ENCODE measurements around the gene CTSV. TPM values are rescaled to one million over a fixed set of nuclear protein-coding genes. Genes with fewer than 3 reads are reported as not detected.
"Not testable (repeated sequence)": the region's sequence is repeated elsewhere in the genome, so short reads cannot be mapped to it uniquely, and the experiment has no call there.

The CTSV gene
- 0.86 TPM for polyA plus RNA-seq (2013, experiment 1 of 2)
- polyA plus RNA-seq (2013, experiment 2 of 2), result 0.63 TPM

- no peaks in the 10 kb centered on the region for H3K9me3 ChIP-seq (ENCODE audit: control insufficient read depth, low read length)
- peak within 1 kb of the TSS; percentile 84 for H2AFZ ChIP-seq (ENCODE audit: low read depth, low read length)
- H4K8ac ChIP-seq (ENCODE audit: low read length), result no peak within 1 kb of the TSS
- no peak within 1 kb of the TSS for H2BK120ac ChIP-seq (ENCODE audit: low read depth, low read length)
- H3K27ac ChIP-seq (ENCODE audit: low read length, poor library complexity, severe bottlenecking), result peak within 1 kb of the TSS; percentile 36
- H3K4me3 ChIP-seq (ENCODE audit: insufficient read depth in 1 of 2, low read depth in 1 of 2, low read length in 2 of 2), result peak within 1 kb of the TSS; percentile 62 to 85
- DNase-seq, result peak; percentile 84
- peaks cover 4% of the 10 kb centered on the region for H3K4me1 ChIP-seq (ENCODE audit: control insufficient read depth, insufficient read depth, low read depth, low read length)
- no peaks in the 10 kb centered on the region for H3K79me1 ChIP-seq (replicated peaks; ENCODE audit: low read length, poor library complexity, severe bottlenecking)
- H4K91ac ChIP-seq (ENCODE audit: low read length), result no peak within 1 kb of the TSS
- no peak within 1 kb of the TSS for H3K14ac ChIP-seq (ENCODE audit: low read length in 2 of 2)
- peak within 1 kb of the TSS; percentile 83 for H3K9ac ChIP-seq (ENCODE audit: low read length)
- H3K4me2 ChIP-seq (ENCODE audit: low read length, poor library complexity, severe bottlenecking), result peak within 1 kb of the TSS; percentile 93
- H2BK12ac ChIP-seq (ENCODE audit: low read length in 2 of 2), result no peak within 1 kb of the TSS
- H3K27me3 ChIP-seq (ENCODE audit: control insufficient read depth in 1 of 2, insufficient read depth in 1 of 2, low read length in 2 of 2), result peaks cover 12 to 30% of the 10 kb centered on the region in 2 experiments
- H3K18ac ChIP-seq (ENCODE audit: low read depth in 1 of 2, low read length in 2 of 2), result peak within 1 kb of the TSS in 1 of 2 experiments; percentile 3
- H2BK15ac ChIP-seq (ENCODE audit: low read depth, poor library complexity, severe bottlenecking), result no peak within 1 kb of the TSS
- WGBS, result under 1% methylated on average over 76 of the region's 80 CpGs
- no peak within 1 kb of the TSS for H2BK5ac ChIP-seq (ENCODE audit: low read depth, low read length, poor library complexity, severe bottlenecking)
- no peaks in the 10 kb centered on the region for H3K36me3 ChIP-seq (ENCODE audit: control insufficient read depth in 1 of 2, insufficient read depth in 2 of 2, low read depth in 1 of 2, low read length in 2 of 2)
- H3K23ac ChIP-seq (ENCODE audit: low read length in 2 of 2), result no peak within 1 kb of the TSS
- H3K4ac ChIP-seq (ENCODE audit: low read depth in 1 of 2, low read length in 2 of 2), result no peak within 1 kb of the TSS
- H2AK5ac ChIP-seq (ENCODE audit: low read length, severe bottlenecking), result no peak within 1 kb of the TSS
These were observed at the start of gene CTSV for GRCh38 chr9:97038611-97039513. Gene CTSV (minus strand): TSS chr9:97039142. CDS start chr9:97038043, 1,099 bp downstream.

GRCh38 chr9:97087668-97088215 is 48.8 kb upstream of the CTSV start:
- not testable (repeated sequence) for H3K14ac ChIP-seq (ENCODE audit: low read length in 2 of 2); H3K27me3 ChIP-seq (ENCODE audit: control insufficient read depth in 1 of 2, insufficient read depth in 1 of 2, low read length in 2 of 2); H4K91ac ChIP-seq (ENCODE audit: low read length); H2BK5ac ChIP-seq (ENCODE audit: low read depth, low read length, poor library complexity, severe bottlenecking); H3K9ac ChIP-seq (ENCODE audit: low read length); H2BK120ac ChIP-seq (ENCODE audit: low read depth, low read length); H3K36me3 ChIP-seq (ENCODE audit: control insufficient read depth in 1 of 2, insufficient read depth in 2 of 2, low read depth in 1 of 2, low read length in 2 of 2); H2BK12ac ChIP-seq (ENCODE audit: low read length in 2 of 2); H3K23ac ChIP-seq (ENCODE audit: low read length in 2 of 2); H3K79me1 ChIP-seq (replicated peaks; ENCODE audit: low read length, poor library complexity, severe bottlenecking); H3K4me1 ChIP-seq (ENCODE audit: control insufficient read depth, insufficient read depth, low read depth, low read length); H2AFZ ChIP-seq (ENCODE audit: low read depth, low read length); H3K27ac ChIP-seq (ENCODE audit: low read length, poor library complexity, severe bottlenecking); H2AK5ac ChIP-seq (ENCODE audit: low read length, severe bottlenecking); H2BK15ac ChIP-seq (ENCODE audit: low read depth, poor library complexity, severe bottlenecking); H3K4me3 ChIP-seq (ENCODE audit: insufficient read depth in 1 of 2, low read depth in 1 of 2, low read length in 2 of 2); H3K18ac ChIP-seq (ENCODE audit: low read depth in 1 of 2, low read length in 2 of 2); H3K4ac ChIP-seq (ENCODE audit: low read depth in 1 of 2, low read length in 2 of 2); H4K8ac ChIP-seq (ENCODE audit: low read length); DNase-seq; H3K4me2 ChIP-seq (ENCODE audit: low read length, poor library complexity, severe bottlenecking); H3K9me3 ChIP-seq (ENCODE audit: control insufficient read depth, low read length)
- 77% methylated on average over 2 of the region's 3 CpGs for WGBS

- not testable (repeated sequence) for H2AFZ ChIP-seq (ENCODE audit: low read depth, low read length); H3K9ac ChIP-seq (ENCODE audit: low read length); H3K23ac ChIP-seq (ENCODE audit: low read length in 2 of 2); H3K36me3 ChIP-seq (ENCODE audit: control insufficient read depth in 1 of 2, insufficient read depth in 2 of 2, low read depth in 1 of 2, low read length in 2 of 2); H4K8ac ChIP-seq (ENCODE audit: low read length); H2BK5ac ChIP-seq (ENCODE audit: low read depth, low read length, poor library complexity, severe bottlenecking); H3K18ac ChIP-seq (ENCODE audit: low read depth in 1 of 2, low read length in 2 of 2); H2BK120ac ChIP-seq (ENCODE audit: low read depth, low read length); H3K4me1 ChIP-seq (ENCODE audit: control insufficient read depth, insufficient read depth, low read depth, low read length); H3K27ac ChIP-seq (ENCODE audit: low read length, poor library complexity, severe bottlenecking); H3K14ac ChIP-seq (ENCODE audit: low read length in 2 of 2); H3K9me3 ChIP-seq (ENCODE audit: control insufficient read depth, low read length); H3K4ac ChIP-seq (ENCODE audit: low read depth in 1 of 2, low read length in 2 of 2); DNase-seq; H3K4me3 ChIP-seq (ENCODE audit: insufficient read depth in 1 of 2, low read depth in 1 of 2, low read length in 2 of 2); H2BK12ac ChIP-seq (ENCODE audit: low read length in 2 of 2); H2AK5ac ChIP-seq (ENCODE audit: low read length, severe bottlenecking); H3K79me1 ChIP-seq (replicated peaks; ENCODE audit: low read length, poor library complexity, severe bottlenecking); H4K91ac ChIP-seq (ENCODE audit: low read length); H2BK15ac ChIP-seq (ENCODE audit: low read depth, poor library complexity, severe bottlenecking); H3K4me2 ChIP-seq (ENCODE audit: low read length, poor library complexity, severe bottlenecking); H3K27me3 ChIP-seq (ENCODE audit: control insufficient read depth in 1 of 2, insufficient read depth in 1 of 2, low read length in 2 of 2)
- 68% methylated on average over 6 of the region's 6 CpGs for WGBS
These were observed 45.6 kb upstream of the CTSV start for GRCh38 chr9:97084562-97084991.

GRCh38 chr9:97078362-97078761 is 39.4 kb upstream of the CTSV start:
- no peaks in the 10 kb centered on the region for H3K4me1 ChIP-seq (ENCODE audit: control insufficient read depth, insufficient read depth, low read depth, low read length)
- no peak overlapping the region for H2BK15ac ChIP-seq (ENCODE audit: low read depth, poor library complexity, severe bottlenecking)
- H3K36me3 ChIP-seq (ENCODE audit: control insufficient read depth in 1 of 2, insufficient read depth in 2 of 2, low read depth in 1 of 2, low read length in 2 of 2), result no peaks in the 10 kb centered on the region
- no peak overlapping the region for H4K8ac ChIP-seq (ENCODE audit: low read length)
- H2AK5ac ChIP-seq (ENCODE audit: low read length, severe bottlenecking), result no peak overlapping the region
- H3K4me2 ChIP-seq (ENCODE audit: low read length, poor library complexity, severe bottlenecking), result no peak overlapping the region
- no peak overlapping the region for H2AFZ ChIP-seq (ENCODE audit: low read depth, low read length)
- H2BK5ac ChIP-seq (ENCODE audit: low read depth, low read length, poor library complexity, severe bottlenecking), result no peak overlapping the region
- H3K4ac ChIP-seq (ENCODE audit: low read depth in 1 of 2, low read length in 2 of 2), result no peak overlapping the region
- WGBS, result 92% methylated on average over 23 of the region's 25 CpGs
- H3K9me3 ChIP-seq (ENCODE audit: control insufficient read depth, low read length), result no peaks in the 10 kb centered on the region
- H2BK12ac ChIP-seq (ENCODE audit: low read length in 2 of 2), result no peak overlapping the region
- H2BK120ac ChIP-seq (ENCODE audit: low read depth, low read length), result no peak overlapping the region
- H4K91ac ChIP-seq (ENCODE audit: low read length), result no peak overlapping the region
- no peak overlapping the region for H3K27ac ChIP-seq (ENCODE audit: low read length, poor library complexity, severe bottlenecking)
- no peak overlapping the region for H3K23ac ChIP-seq (ENCODE audit: low read length in 2 of 2)
- no peak overlapping the region for H3K18ac ChIP-seq (ENCODE audit: low read depth in 1 of 2, low read length in 2 of 2)
- no peak overlapping the region for H3K14ac ChIP-seq (ENCODE audit: low read length in 2 of 2)
- DNase-seq, result no peak
- no peak overlapping the region for H3K4me3 ChIP-seq (ENCODE audit: insufficient read depth in 1 of 2, low read depth in 1 of 2, low read length in 2 of 2)
- no peak overlapping the region for H3K9ac ChIP-seq (ENCODE audit: low read length)
- H3K27me3 ChIP-seq (ENCODE audit: control insufficient read depth in 1 of 2, insufficient read depth in 1 of 2, low read length in 2 of 2), result peaks cover 4 to 36% of the 10 kb centered on the region in 2 experiments
- H3K79me1 ChIP-seq (replicated peaks; ENCODE audit: low read length, poor library complexity, severe bottlenecking), result no peaks in the 10 kb centered on the region
